HG03159 (cell line): Measurements from ENCODE around the gene CEACAM6.
"Not testable (repeated sequence)": the region's sequence is repeated elsewhere in the genome, so short reads cannot be mapped to it uniquely, and the experiment has no call there.

Experiments
- ATAC-seq: cut with Tn5 transposase; IDR thresholded peaks from one replicate; pipeline ENCODE4 v1.9.1; 2021; ENCODE audit warnings: mild to moderate bottlenecking, moderate library complexity; ENCODE audit not compliant: unreplicated experiment

Gene CEACAM6

GRCh38 chr19:41755328-41755913 lies at the start of gene CEACAM6:
CEACAM6 (plus strand) TSS chr19:41755530; CDS start chr19:41755639, 109 bp downstream.
- ATAC-seq = no peak

DNA sequence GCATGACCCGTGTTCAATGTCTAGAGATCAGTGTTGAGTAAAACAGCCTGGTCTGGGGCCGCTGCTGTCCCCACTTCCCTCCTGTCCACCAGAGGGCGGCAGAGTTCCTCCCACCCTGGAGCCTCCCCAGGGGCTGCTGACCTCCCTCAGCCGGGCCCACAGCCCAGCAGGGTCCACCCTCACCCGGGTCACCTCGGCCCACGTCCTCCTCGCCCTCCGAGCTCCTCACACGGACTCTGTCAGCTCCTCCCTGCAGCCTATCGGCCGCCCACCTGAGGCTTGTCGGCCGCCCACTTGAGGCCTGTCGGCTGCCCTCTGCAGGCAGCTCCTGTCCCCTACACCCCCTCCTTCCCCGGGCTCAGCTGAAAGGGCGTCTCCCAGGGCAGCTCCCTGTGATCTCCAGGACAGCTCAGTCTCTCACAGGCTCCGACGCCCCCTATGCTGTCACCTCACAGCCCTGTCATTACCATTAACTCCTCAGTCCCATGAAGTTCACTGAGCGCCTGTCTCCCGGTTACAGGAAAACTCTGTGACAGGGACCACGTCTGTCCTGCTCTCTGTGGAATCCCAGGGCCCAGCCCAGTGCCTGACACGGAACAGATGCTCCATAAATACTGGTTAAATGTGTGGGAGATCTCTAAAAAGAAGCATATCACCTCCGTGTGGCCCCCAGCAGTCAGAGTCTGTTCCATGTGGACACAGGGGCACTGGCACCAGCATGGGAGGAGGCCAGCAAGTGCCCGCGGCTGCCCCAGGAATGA lies 48.4 kb upstream of the CEACAM6 start:
- no peak for ATAC-seq

- no peak for ATAC-seq
Observed at GRCh38 chr19:41707502-41707812, 47.9 kb upstream of the CEACAM6 start.

DNA sequence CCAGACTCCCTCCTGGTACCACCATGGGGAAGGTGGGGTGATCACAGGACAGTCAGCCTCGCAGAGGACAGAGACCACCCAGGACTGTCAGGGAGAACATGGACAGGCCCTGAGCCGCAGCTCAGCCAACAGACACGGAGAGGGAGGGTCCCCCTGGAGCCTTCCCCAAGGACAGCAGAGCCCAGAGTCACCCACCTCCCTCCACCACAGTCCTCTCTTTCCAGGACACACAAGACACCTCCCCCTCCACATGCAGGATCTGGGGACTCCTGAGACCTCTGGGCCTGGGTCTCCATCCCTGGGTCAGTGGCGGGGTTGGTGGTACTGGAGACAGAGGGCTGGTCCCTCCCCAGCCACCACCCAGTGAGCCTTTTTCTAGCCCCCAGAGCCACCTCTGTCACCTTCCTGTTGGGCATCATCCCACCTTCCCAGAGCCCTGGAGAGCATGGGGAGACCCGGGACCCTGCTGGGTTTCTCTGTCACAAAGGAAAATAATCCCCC lies 47.4 kb upstream of the CEACAM6 start:
- no peak for ATAC-seq

- no peak for ATAC-seq
Observed at GRCh38 chr19:41708481-41708880, 46.8 kb upstream of the CEACAM6 start, which contains the start of gene CEACAM5. CEACAM5 (plus strand) TSS chr19:41708626; CDS start chr19:41708732, 106 bp downstream.

DNA sequence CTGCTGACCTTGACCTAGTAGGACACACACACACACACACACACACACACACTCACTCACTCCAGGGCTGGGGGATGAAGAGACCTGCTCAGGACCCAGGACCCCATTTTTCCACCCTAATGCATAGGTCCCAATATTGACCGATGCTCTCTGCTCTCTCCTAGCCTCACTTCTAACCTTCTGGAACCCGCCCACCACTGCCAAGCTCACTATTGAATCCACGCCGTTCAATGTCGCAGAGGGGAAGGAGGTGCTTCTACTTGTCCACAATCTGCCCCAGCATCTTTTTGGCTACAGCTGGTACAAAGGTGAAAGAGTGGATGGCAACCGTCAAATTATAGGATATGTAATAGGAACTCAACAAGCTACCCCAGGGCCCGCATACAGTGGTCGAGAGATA lies 45.8 kb upstream of the CEACAM6 start:
- ATAC-seq = not testable (repeated sequence)

DNA sequence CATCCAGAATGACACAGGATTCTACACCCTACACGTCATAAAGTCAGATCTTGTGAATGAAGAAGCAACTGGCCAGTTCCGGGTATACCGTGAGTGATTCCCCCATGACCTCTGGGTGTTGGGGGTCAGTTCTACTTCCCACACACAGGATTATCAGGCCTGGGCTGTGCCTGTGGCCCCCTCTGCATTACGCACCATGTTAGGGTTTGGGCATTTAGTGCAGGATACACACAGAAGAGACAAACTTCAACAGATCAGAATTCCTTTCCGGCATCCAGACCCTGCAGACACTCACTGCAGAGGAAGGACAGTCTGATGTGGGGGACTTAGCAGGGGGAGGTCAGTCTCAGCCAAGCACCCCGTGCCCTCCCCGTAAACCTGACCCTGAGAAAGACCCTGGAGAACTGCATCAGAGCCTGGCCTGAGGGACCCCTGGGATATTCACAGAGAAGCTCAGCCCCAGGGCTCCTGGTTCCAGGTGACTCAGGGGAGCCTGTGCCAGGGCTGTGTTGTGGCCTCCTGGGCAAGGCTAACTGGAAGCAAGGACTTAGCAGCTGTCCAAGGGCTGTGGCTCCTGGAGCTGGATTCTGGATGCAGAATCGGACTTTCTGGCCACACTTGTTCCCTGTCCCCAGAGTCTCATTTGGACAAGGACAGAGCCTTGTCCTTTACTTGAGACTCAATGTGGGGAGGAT lies 45.2 kb upstream of the CEACAM6 start:
- no peak for ATAC-seq

GRCh38 chr19:41711376-41712261 lies 43.7 kb upstream of the CEACAM6 start:
- ATAC-seq = no peak

DNA sequence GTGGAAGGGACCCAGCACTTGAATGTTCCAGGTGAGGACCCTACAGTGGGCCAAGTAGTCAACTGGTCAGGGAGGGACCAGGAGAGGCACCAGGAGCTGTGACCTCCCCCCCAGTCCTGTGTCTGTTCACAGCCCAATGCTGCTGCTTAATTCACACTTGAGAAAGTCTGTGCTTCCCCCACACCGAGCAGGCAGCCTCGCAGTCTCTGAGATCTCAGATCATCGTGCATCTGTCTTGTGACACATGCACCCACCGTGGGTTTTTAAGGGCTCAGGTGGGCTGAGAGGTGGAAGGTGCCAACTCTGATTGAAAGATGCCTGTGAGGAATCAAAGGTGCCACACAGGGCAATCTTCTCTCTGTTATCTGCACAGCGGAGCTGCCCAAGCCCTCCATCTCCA lies 40.7 kb upstream of the CEACAM6 start:
- no peak for ATAC-seq

GRCh38 chr19:41718761-41719160 lies 36.6 kb upstream of the CEACAM6 start:
- ATAC-seq = no peak

GRCh38 chr19:41720103-41720502 lies 35.2 kb upstream of the CEACAM6 start:
- ATAC-seq = no peak

DNA sequence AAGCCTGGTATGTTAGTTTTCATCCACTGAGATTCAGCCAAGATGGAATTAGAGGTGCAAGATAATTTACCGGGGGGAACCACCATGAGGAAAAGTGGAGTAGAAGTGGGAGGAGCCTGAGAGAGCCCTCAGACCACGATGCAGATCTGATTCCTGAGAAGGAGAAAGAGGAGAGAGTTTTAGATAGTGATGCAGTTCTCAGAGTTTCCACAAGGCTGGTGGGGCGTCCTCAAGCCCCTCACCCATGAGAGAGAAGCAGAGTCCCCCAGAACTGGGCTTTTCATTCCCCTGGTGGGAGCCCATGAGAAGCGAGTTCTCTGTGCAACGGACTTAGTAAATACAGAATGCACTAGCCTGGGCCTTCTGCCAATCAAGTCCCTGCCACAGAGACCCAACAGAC lies 28.8 kb upstream of the CEACAM6 start:
- ATAC-seq = no peak

GRCh38 chr19:41734156-41734555 lies 21.2 kb upstream of the CEACAM6 start:
- no peak for ATAC-seq

DNA sequence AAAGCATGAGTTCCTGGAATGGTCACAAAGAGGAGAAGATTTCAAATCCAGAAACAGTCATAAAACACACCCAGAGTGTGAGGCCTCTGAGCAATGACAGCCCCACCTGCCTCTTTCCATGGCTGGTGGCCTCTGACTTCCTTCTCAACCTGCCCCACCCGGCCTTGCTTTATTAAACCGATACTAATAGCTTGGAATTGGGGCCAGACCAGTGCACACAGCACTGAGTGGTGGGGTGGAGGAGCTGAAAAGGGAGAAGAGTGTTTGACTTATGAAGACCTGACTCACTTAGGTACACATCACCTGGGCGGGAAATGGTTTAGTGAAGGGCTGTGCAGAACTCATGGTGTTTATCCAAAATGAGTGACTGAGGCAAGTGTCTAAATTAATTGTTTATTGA lies 20.7 kb upstream of the CEACAM6 start:
- ATAC-seq = no peak

GRCh38 chr19:41735071-41735600 lies 20.2 kb upstream of the CEACAM6 start:
- no peak for ATAC-seq

DNA sequence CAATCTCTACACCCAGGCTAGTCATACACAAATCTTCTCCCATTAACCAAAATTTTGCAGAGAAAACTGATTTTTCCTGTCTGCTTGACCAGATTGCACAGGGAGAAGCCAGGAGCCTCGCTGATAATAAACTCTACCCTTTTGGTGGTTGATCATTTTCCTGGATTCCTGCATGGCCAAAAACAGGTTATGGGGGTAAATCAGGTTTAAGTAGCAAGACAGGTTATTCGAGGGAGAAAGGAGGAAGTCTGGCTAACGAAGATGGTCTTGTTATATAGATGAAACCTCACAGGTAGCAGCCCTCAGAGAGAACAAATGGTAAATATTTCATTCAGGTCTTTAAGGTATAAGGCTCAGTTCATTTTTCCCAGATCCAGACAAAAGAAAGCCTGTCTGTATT lies 16.0 kb upstream of the CEACAM6 start:
- no peak for ATAC-seq

GRCh38 chr19:41740415-41741243 lies 14.7 kb upstream of the CEACAM6 start:
- no peak for ATAC-seq

- ATAC-seq = no peak
Observed at GRCh38 chr19:41741244-41741554, 14.1 kb upstream of the CEACAM6 start.

- no peak for ATAC-seq
Observed at GRCh38 chr19:41744850-41745249, 10.5 kb upstream of the CEACAM6 start.

DNA sequence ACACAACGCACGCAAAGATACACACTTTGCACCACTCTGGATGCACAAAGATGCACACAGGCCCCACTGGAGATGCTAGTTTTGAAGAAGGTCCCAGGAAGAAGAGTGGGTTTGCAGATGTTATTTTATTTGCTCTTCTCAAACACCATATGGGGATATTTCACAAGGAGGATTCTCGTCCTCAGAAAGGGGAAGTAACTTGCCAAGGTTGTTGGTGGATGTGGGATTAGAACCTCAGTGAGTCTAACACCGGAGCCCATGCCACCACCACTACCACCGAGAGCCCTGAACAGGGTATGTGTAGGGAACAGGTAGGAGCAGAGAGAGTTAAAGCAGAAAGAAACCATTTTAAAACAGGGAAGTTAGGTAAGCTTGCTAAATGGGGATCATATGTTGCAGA lies 9.6 kb upstream of the CEACAM6 start:
- no peak for ATAC-seq
